MCF 10A (cell line): Measurements from ENCODE around the gene RFXAP. TPM values are rescaled to one million over a fixed set of nuclear protein-coding genes. Genes with fewer than 3 reads are reported as not detected.

Experiments used
- BruUV-seq: library from RNA; stranded (reverse); fragments of 400-500 nt; replicated peaks from 2 replicates; lab custom pipeline; 2021; lab: Mats Ljungman, UMichigan
- CTCF ChIA-PET: fragments of 300-600 bp; sonication (Branson Sonifier 250); formaldehyde crosslinking; extraction: SDS; loops from one replicate; lab custom pipeline; 2021; ENCODE audit warnings: antibody characterized with exemption, inconsistent platforms; lab: Yijun Ruan, JAX
- POLR2A ChIA-PET: fragments of 300-600, 350-650 bp; sonication (Branson Sonifier 250); formaldehyde crosslinking; extraction: SDS; loops from one replicate; lab custom pipeline; 2020; ENCODE audit warnings: antibody characterized with exemption, inconsistent platforms; lab: Yijun Ruan, JAX
- DNase-seq: peaks from one replicate; pipeline ENCODE4 v3.0.0-alpha.2; 2018; ENCODE audit not compliant: unreplicated experiment
- H3K27ac Mint-ChIP-seq: one replicate; pipeline ENCODE4 v1.8.0; 2022; ENCODE audit warnings: mild to moderate bottlenecking, low read depth, mixed read lengths; ENCODE audit not compliant: unreplicated experiment
- H3K27me3 Mint-ChIP-seq: one replicate; pipeline ENCODE4 v1.8.0; 2022; ENCODE audit warnings: mixed read lengths; ENCODE audit not compliant: insufficient read depth, unreplicated experiment
- H3K36me3 Mint-ChIP-seq: one replicate; pipeline ENCODE4 v1.8.0; 2022; ENCODE audit warnings: mild to moderate bottlenecking, moderate library complexity, mixed read lengths; ENCODE audit not compliant: insufficient read depth, unreplicated experiment
- H3K4me1 Mint-ChIP-seq: one replicate; pipeline ENCODE4 v1.8.0; 2022; ENCODE audit warnings: mixed read lengths; ENCODE audit not compliant: insufficient read depth, unreplicated experiment
- H3K4me3 Mint-ChIP-seq: one replicate; pipeline ENCODE4 v1.8.0; 2022; ENCODE audit warnings: mild to moderate bottlenecking, moderate library complexity, mixed read lengths; ENCODE audit not compliant: unreplicated experiment
- H3K9me3 Mint-ChIP-seq: one replicate; pipeline ENCODE4 v1.8.0; 2022; ENCODE audit warnings: mixed read lengths; ENCODE audit not compliant: unreplicated experiment
- CTCF ChIP-seq: fragments of 200-600 bp; IDR thresholded peaks from one replicate; pipeline ENCODE4 v1.8.0; 2022; ENCODE audit warnings: antibody characterized with exemption, mild to moderate bottlenecking; ENCODE audit not compliant: unreplicated experiment
- intact Hi-C: fragments of 100-400 bp; cut with micrococcal nuclease; formaldehyde crosslinking; loops from 2 replicates; pipeline ENCODE4 v1.14.1; 2022
- total RNA-seq: library from RNA; stranded (reverse); gene quantifications from 2 replicates; pipeline ENCODE4 v1.2.3, GENCODE V29; 2022

Gene RFXAP
- total RNA-seq, 1 experiment from 2014 or later = 6.1 TPM

- CTCF ChIA-PET = interaction anchor here (0.6 to 0.7 kb wide), 2 partner anchors 139 to 147 kb away, joined by 3 read pairs; no protein-coding TSS in a partner anchor
These were observed 15.3 kb downstream of the RFXAP start for GRCh38 chr13:36834299-36834698.

GRCh38 chr13:36837354-36838092, 18.5 kb downstream of the RFXAP start:
- Mint-ChIP-seq H3K4me3 (no peak overlapping the region), H3K4me1 (no peaks in the 10 kb centered on the region), H3K27ac (no peak overlapping the region), H3K9me3 (no peaks in the 10 kb centered on the region), H3K27me3 (no peaks in the 10 kb centered on the region), H3K36me3 (peaks cover 6% of the 10 kb centered on the region)
- intact Hi-C loops = no loop called here
- POLR2A ChIA-PET = interaction anchor here (1.0 kb wide), 1 partner anchor 162 kb away, joined by 3 read pairs; no protein-coding TSS in a partner anchor
- CTCF ChIA-PET = interaction anchor here (0.8 to 0.9 kb wide), 2 partner anchors 11 to 417 kb away, joined by 3 read pairs; no protein-coding TSS in a partner anchor
- no peak for DNase-seq
- no peak for TF ChIP-seq CTCF
- BruUV-seq = no TSS peak

More at GRCh38 chr13:36834299-36834698, 15.3 kb downstream of the RFXAP start:
- no peak for TF ChIP-seq CTCF
- Mint-ChIP-seq H3K4me3 (no peak overlapping the region), H3K27me3 (no peaks in the 10 kb centered on the region), H3K27ac (no peak overlapping the region), H3K36me3 (peaks cover 12% of the 10 kb centered on the region), H3K4me1 (no peaks in the 10 kb centered on the region), H3K9me3 (no peaks in the 10 kb centered on the region)
- intact Hi-C loops = no loop called here
- POLR2A ChIA-PET = interaction anchor here (0.6 kb wide), 1 partner anchor 354 kb away, joined by 3 read pairs; no protein-coding TSS in a partner anchor
- BruUV-seq = no TSS peak
- DNase-seq = no peak

GRCh38 chr13:36839281-36839680, 20.3 kb downstream of the RFXAP start:
- POLR2A ChIA-PET = no interaction called here
- H3K27ac Mint-ChIP-seq = no peak overlapping the region
- DNase-seq = no peak
- no TSS peak for BruUV-seq
- H3K36me3 Mint-ChIP-seq = peaks cover 6% of the 10 kb centered on the region
- CTCF ChIA-PET = no interaction called here
- TF ChIP-seq CTCF = no peak
- H3K27me3 Mint-ChIP-seq = no peaks in the 10 kb centered on the region
- H3K4me3 Mint-ChIP-seq = no peak overlapping the region
- H3K4me1 Mint-ChIP-seq = no peaks in the 10 kb centered on the region
- intact Hi-C loops = no loop called here
- no peaks in the 10 kb centered on the region for H3K9me3 Mint-ChIP-seq

- TF ChIP-seq CTCF = no peak
- H3K27ac Mint-ChIP-seq = no peak overlapping the region
- no TSS peak for BruUV-seq
- intact Hi-C loops = no loop called here
- ChIA-PET CTCF (no interaction called here), POLR2A (no interaction called here)
- H3K4me1 Mint-ChIP-seq = no peaks in the 10 kb centered on the region
- H3K27me3 Mint-ChIP-seq = no peaks in the 10 kb centered on the region
- no peaks in the 10 kb centered on the region for H3K9me3 Mint-ChIP-seq
- DNase-seq = no peak
- no peak overlapping the region for H3K4me3 Mint-ChIP-seq
- peaks cover 6% of the 10 kb centered on the region for H3K36me3 Mint-ChIP-seq
These were observed 21.0 kb downstream of the RFXAP start for GRCh38 chr13:36839981-36840380.
